ENCODE results near the gene ADAMTS10. TPM values are rescaled to one million over a fixed set of nuclear protein-coding genes. Genes with fewer than 3 reads are reported as not detected.
"Not testable (repeated sequence)": the region's sequence is repeated elsewhere in the genome, so short reads cannot be mapped to it uniquely, and the experiment has no call there.

Gene ADAMTS10
- total RNA-seq, 4 donors from 2014 or later = 2.0 to 8.8 (median 3.6) TPM

DNA sequence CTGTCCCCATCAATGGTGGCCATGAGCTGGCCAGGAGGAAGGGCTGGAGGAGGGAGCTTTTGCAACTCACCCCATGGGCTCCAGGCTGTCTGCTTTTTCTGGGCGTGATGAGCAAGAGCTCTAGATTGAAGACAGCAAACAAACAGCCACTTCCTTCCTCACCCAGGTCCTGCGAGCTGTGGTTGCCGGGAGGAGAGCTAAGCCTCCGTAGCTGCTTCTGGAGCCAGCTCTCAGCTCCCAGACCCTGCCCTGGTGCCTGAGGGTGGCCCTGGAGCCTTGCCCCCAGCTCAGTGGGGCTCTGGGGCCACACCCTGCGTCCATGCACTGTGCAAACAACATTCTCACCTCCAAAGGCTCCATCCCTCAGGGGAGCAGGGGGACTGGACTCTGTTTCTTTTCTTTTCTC is 39.5 kb downstream of the ADAMTS10 start:
- Histone ChIP-seq H3K36me3 (no peaks in the 10 kb centered on the region), H3K27ac (peak overlapping the region in 2 of 4 donors; percentile 49 to 51), H3K9me3 (no peaks in the 10 kb centered on the region), H3K4me3 (no peak overlapping the region), H3K4me1 (peaks cover 4 to 52% (median 7%) of the 10 kb centered on the region in 3 donors), H3K27me3 (no peaks in the 10 kb centered on the region)
- TF ChIP-seq, protein P1, sequence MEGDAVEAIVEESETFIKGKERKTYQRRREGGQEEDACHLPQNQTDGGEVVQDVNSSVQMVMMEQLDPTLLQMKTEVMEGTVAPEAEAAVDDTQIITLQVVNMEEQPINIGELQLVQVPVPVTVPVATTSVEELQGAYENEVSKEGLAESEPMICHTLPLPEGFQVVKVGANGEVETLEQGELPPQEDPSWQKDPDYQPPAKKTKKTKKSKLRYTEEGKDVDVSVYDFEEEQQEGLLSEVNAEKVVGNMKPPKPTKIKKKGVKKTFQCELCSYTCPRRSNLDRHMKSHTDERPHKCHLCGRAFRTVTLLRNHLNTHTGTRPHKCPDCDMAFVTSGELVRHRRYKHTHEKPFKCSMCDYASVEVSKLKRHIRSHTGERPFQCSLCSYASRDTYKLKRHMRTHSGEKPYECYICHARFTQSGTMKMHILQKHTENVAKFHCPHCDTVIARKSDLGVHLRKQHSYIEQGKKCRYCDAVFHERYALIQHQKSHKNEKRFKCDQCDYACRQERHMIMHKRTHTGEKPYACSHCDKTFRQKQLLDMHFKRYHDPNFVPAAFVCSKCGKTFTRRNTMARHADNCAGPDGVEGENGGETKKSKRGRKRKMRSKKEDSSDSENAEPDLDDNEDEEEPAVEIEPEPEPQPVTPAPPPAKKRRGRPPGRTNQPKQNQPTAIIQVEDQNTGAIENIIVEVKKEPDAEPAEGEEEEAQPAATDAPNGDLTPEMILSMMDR (IDR thresholded peaks at IDR 0.05) = no peak
- no peak for TF ChIP-seq POLR2A (IDR thresholded peaks at IDR 0.05)
- no peak for DNase-seq
- 7 to 14% methylated on average over 4 to 5 of the region's 5 CpGs for WGBS, 2 donors
- intact Hi-C loops (cut with DNase I) = no loop called here

DNA sequence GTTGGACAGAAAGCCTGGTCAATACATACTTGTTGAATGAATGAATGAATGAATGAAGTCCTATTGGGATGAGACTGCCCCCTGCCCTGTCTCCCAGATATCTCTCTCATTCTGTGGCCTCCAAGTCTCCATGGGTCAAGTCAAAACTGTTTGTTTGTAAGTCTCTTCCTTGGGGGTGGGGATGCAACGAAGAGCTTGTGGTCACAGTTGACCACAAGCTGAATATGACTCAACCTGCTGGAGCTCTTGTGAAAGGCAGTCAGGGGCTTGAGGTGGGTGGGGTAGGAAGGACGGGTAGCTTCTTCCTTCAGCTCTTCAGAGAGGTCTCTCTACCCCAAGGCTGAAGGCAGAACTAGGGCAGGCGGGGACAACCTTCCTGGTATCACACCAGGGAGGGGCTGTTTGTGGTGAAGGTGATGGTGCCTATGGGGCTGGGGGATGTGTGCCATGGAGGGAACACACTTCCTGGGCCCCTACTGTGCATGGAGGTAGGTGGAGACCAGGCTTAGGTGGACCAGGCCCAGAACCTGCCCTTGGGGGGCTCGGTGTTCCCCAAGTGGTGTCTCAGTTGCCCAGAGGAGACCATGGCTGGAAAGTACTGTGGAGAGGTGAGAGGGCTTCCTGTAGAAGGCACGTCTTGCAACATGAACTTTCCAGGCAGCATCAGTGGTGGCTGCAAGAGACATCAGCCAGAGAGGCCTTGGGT is 41.3 kb downstream of the ADAMTS10 start:
- DNase-seq = no peak
- no peak overlapping the region for H3K4me3 ChIP-seq
- no peaks in the 10 kb centered on the region for H3K9me3 ChIP-seq
- peaks cover 0 to 43% (median 4%) of the 10 kb centered on the region in 3 donors for H3K4me1 ChIP-seq
- TF ChIP-seq POLR2A (IDR thresholded peaks at IDR 0.05) = no peak
- TF ChIP-seq, protein P1 (IDR thresholded peaks at IDR 0.05) = no peak
- intact Hi-C loops (cut with DNase I) = no loop called here
- H3K27me3 ChIP-seq = no peaks in the 10 kb centered on the region
- H3K36me3 ChIP-seq = no peaks in the 10 kb centered on the region
- peak overlapping the region in 2 of 4 donors; percentile 48 to 80 for H3K27ac ChIP-seq
- WGBS, 2 donors = 0 to 69% methylated on average over 1 to 2 of the region's 5 CpGs

DNA sequence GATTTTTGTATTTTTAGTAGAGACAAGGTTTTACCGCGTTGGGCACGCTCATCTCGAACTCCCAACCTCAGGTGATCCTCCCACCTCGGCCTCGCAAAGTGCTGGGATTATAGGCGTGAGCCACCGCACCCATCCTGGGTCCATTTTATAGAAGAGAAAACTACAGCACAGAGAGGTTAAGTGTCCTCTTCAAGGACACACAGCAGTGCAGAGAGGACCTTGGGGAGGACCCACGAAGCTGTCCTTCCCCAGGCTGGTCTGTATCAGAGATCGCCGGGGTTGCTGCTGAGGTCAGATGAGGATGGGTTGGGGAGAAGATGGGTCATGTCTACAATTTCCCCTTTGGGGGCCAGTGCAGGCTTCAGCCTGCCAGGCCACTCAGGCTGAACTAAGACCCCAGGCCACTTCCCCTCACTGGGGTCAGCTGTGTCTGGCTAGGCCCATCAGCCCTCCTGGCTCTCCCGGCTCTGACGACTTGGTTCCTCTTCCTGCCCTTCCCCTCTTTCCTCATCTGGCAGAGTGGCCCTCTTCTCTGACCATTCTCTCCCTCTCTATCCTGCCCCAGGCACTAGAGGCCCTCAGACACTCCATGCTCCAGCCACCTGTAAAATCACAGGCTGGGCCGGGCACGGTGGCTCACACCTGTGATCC is 42.9 kb downstream of the ADAMTS10 start:
- DNase-seq = no peak
- no peaks in the 10 kb centered on the region for H3K9me3 ChIP-seq
- H3K4me1 ChIP-seq = peaks cover 0 to 38% (median 4%) of the 10 kb centered on the region in 3 donors
- intact Hi-C loops (cut with DNase I) = no loop called here
- TF ChIP-seq, protein P1 (IDR thresholded peaks at IDR 0.05) = no peak
- TF ChIP-seq POLR2A (IDR thresholded peaks at IDR 0.05) = no peak
- 88 to 89% methylated on average over 10 to 12 of the region's 15 CpGs for WGBS, 2 donors
- no peaks in the 10 kb centered on the region for H3K36me3 ChIP-seq
- peak overlapping the region in 2 of 4 donors; percentile 14 to 22 for H3K27ac ChIP-seq
- H3K4me3 ChIP-seq = no peak overlapping the region
- no peaks in the 10 kb centered on the region for H3K27me3 ChIP-seq

DNA sequence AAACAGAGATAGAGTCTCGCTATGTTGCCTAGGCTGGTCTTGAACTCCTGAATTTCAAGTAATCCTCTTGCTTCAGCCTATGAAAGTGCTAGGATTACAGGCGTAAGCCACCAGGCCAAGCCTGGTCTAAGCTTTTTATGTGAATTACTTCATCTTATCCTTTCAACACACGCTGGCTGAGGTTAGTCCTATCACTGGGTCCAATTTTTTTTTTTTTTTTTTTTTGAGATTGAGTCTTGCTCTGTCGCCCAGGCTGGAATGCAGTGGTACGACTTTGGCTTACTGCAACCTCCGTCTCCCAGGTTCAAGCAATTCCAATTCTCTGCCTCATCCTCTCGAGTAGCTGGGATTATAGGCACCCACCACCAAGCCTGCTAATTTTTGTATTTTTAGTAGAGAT is 43.7 kb downstream of the ADAMTS10 start:
- Histone ChIP-seq H3K36me3 (no peaks in the 10 kb centered on the region), H3K4me3 (no peak overlapping the region), H3K4me1 (peaks cover 0 to 37% (median 4%) of the 10 kb centered on the region in 3 donors), H3K27ac (no peak overlapping the region), H3K9me3 (no peaks in the 10 kb centered on the region), H3K27me3 (no peaks in the 10 kb centered on the region)
- DNase-seq = no peak
- WGBS, 2 donors = 73 to 81% methylated on average over 6 to 7 of the region's 7 CpGs
- TF ChIP-seq POLR2A (IDR thresholded peaks at IDR 0.05) = no peak
- TF ChIP-seq, protein P1 (IDR thresholded peaks at IDR 0.05) = no peak
- intact Hi-C loops (cut with DNase I) = no loop called here

- H3K4me3 ChIP-seq; DNase-seq; H3K9me3 ChIP-seq; H3K27me3 ChIP-seq; H3K27ac ChIP-seq; H3K36me3 ChIP-seq; intact Hi-C loops (cut with DNase I): not testable (repeated sequence)
- 74 to 78% methylated on average over 3 to 8 of the region's 8 CpGs for WGBS, 2 donors
- H3K4me1 ChIP-seq = peaks cover 0 to 20% (median 4%) of the 10 kb centered on the region in 3 donors
Observed at GRCh38 chr19:8564866-8565265, 45.6 kb downstream of the ADAMTS10 start.

All from esophagus squamous epithelium (tissue), 5 donors.